ENCODE results near the gene OLIG3.

DNA sequence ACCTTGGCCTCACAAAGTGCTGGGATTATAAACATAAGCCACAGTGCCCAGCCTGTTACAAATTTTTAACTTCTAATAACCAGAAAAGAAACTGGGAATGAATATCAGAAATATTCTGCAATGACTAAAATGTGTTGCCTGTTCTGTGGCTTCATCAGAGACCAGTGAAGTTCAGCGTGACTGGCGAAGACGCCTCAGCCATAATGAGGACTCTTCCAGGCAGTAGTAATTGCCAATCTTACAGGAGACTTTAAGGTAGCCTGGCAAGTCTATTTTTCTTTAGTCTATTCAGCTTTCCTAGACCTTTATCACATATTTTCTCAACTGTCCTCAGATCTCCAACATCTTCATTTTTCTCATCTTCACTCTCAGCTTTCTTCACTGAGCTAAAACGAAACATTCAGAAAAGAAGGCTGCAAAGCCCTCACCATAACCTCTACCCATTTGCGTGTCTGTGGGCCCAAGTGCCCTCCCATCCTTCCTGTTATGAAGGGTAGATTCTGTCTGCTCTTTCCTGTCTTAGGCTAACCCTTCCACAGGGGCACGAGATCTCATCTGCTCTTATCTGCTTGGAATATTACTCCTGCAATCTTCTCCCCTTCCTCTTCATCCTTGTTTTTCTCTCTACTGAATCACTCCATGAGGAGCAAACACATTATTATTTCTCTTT lies 42.0 kb upstream of the OLIG3 start:
- TF ChIP-seq POLR2AphosphoS5 (IDR thresholded peaks at IDR 0.05; ENCODE audit: low read depth) (no peak), GABPA (IDR thresholded peaks at IDR 0.05; ENCODE audit: low read depth) (no peak)
- TF ChIP-seq, protein P1, sequence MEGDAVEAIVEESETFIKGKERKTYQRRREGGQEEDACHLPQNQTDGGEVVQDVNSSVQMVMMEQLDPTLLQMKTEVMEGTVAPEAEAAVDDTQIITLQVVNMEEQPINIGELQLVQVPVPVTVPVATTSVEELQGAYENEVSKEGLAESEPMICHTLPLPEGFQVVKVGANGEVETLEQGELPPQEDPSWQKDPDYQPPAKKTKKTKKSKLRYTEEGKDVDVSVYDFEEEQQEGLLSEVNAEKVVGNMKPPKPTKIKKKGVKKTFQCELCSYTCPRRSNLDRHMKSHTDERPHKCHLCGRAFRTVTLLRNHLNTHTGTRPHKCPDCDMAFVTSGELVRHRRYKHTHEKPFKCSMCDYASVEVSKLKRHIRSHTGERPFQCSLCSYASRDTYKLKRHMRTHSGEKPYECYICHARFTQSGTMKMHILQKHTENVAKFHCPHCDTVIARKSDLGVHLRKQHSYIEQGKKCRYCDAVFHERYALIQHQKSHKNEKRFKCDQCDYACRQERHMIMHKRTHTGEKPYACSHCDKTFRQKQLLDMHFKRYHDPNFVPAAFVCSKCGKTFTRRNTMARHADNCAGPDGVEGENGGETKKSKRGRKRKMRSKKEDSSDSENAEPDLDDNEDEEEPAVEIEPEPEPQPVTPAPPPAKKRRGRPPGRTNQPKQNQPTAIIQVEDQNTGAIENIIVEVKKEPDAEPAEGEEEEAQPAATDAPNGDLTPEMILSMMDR (IDR thresholded peaks at IDR 0.05; ENCODE audit: insufficient read depth, low read length), result no peak
- TF ChIP-seq, protein P2, sequence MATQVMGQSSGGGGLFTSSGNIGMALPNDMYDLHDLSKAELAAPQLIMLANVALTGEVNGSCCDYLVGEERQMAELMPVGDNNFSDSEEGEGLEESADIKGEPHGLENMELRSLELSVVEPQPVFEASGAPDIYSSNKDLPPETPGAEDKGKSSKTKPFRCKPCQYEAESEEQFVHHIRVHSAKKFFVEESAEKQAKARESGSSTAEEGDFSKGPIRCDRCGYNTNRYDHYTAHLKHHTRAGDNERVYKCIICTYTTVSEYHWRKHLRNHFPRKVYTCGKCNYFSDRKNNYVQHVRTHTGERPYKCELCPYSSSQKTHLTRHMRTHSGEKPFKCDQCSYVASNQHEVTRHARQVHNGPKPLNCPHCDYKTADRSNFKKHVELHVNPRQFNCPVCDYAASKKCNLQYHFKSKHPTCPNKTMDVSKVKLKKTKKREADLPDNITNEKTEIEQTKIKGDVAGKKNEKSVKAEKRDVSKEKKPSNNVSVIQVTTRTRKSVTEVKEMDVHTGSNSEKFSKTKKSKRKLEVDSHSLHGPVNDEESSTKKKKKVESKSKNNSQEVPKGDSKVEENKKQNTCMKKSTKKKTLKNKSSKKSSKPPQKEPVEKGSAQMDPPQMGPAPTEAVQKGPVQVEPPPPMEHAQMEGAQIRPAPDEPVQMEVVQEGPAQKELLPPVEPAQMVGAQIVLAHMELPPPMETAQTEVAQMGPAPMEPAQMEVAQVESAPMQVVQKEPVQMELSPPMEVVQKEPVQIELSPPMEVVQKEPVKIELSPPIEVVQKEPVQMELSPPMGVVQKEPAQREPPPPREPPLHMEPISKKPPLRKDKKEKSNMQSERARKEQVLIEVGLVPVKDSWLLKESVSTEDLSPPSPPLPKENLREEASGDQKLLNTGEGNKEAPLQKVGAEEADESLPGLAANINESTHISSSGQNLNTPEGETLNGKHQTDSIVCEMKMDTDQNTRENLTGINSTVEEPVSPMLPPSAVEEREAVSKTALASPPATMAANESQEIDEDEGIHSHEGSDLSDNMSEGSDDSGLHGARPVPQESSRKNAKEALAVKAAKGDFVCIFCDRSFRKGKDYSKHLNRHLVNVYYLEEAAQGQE (IDR thresholded peaks at IDR 0.05; ENCODE audit: insufficient replicate concordance, low read depth), result no peak
